GM06990 (cell line): ENCODE results near the gene CDT1.

Experiments
- DNase-seq: peaks from one replicate; pipeline ENCODE4 v3.0.0-alpha.2; 2011; ENCODE audit not compliant: insufficient read length; ENCODE audit errors: extremely low read depth
- H3K27me3 ChIP-seq: replicated peaks from 2 replicates; pipeline ENCODE4 v1.6.0; 2011; ENCODE audit warnings: low read length; ENCODE audit not compliant: control insufficient read depth, insufficient read depth
- H3K36me3 ChIP-seq: 2 replicates; pipeline ENCODE4 v1.5.1; 2011; ENCODE audit warnings: low read length; ENCODE audit not compliant: control insufficient read depth, insufficient read depth
- H3K4me3 ChIP-seq: replicated peaks from 2 replicates; pipeline ENCODE4 v1.5.1; 2011; ENCODE audit warnings: low read depth, mild to moderate bottlenecking, control low read depth, low read length
- TF ChIP-seq, protein P1 (sequence below): IDR thresholded peaks from 2 replicates; pipeline ENCODE4 v1.5.1; 2011; ENCODE audit warnings: low read length, control low read depth, mild to moderate bottlenecking, inconsistent platforms; ENCODE audit not compliant: insufficient read depth, poor library complexity, severe bottlenecking

CDT1 gene

DNA sequence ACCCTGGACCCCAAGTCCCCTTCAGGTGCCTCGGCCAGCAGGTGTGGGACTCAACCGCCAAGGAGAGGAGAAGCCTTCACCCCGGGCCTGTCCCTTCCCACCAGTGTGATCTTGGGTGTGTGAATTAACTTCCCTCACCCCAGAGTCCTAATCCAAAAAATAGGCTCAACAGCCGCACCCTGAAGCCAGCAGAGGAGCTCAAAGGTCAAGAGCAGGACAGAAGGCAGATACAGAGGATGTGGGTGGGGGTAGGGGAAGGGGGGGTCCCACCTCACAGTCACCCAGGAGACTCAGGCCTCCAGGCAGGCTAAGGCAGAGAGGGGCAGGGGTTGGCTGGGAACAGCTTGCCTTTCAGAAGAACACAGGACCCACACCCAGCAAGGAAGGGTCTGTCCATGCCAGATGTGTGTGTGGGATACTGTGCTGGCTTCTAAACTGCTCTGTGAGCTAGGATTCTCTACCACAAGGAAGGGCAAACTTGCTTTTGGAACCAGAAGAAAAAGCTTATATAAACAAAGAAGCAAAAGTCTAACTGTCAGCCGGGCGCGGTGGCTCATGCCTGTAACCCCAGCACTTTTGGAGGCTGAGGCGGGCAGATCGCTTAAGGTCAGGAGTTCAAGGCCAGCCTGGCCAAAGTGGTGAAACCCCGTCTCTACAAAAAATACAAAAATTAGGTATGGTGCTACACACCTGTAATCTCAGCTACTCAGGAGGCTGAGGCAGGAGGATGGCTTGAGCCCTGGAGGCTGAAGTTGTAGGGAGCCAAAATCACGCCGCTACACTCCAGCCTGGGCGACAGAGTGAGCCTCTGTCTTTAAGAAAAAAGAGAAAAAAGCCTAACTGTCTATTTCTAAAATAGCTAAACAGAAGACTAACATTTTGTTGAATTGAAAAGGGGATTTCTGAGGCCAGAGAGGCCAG, 23.2 kb upstream of the CDT1 start:
- peak overlapping the region; percentile 72 for H3K4me3 ChIP-seq
- peaks cover 4% of the 10 kb centered on the region for H3K36me3 ChIP-seq
- no peak for DNase-seq
- H3K27me3 ChIP-seq: no peaks in the 10 kb centered on the region
- TF ChIP-seq, protein P1, sequence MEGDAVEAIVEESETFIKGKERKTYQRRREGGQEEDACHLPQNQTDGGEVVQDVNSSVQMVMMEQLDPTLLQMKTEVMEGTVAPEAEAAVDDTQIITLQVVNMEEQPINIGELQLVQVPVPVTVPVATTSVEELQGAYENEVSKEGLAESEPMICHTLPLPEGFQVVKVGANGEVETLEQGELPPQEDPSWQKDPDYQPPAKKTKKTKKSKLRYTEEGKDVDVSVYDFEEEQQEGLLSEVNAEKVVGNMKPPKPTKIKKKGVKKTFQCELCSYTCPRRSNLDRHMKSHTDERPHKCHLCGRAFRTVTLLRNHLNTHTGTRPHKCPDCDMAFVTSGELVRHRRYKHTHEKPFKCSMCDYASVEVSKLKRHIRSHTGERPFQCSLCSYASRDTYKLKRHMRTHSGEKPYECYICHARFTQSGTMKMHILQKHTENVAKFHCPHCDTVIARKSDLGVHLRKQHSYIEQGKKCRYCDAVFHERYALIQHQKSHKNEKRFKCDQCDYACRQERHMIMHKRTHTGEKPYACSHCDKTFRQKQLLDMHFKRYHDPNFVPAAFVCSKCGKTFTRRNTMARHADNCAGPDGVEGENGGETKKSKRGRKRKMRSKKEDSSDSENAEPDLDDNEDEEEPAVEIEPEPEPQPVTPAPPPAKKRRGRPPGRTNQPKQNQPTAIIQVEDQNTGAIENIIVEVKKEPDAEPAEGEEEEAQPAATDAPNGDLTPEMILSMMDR: no peak

- H3K27me3 ChIP-seq: no peaks in the 10 kb centered on the region
- TF ChIP-seq, protein P1: no peak
- H3K36me3 ChIP-seq: peaks cover 3% of the 10 kb centered on the region
- H3K4me3 ChIP-seq: peak overlapping the region; percentile 72
- peak; percentile 76 for DNase-seq
Measured at GRCh38 chr16:88781140-88782077, 22.2 kb upstream of the CDT1 start.

GRCh38 chr16:88782454-88783390, 20.9 kb upstream of the CDT1 start:
- TF ChIP-seq, protein P1: no peak
- DNase-seq: peak; percentile 62
- peak overlapping the region; percentile 72 for H3K4me3 ChIP-seq
- no peaks in the 10 kb centered on the region; the same call in none of the 2 replicates for H3K36me3 ChIP-seq
- no peaks in the 10 kb centered on the region for H3K27me3 ChIP-seq

GRCh38 chr16:88783391-88784073, 20.1 kb upstream of the CDT1 start:
- TF ChIP-seq, protein P1: no peak
- Histone ChIP-seq H3K36me3 (no peaks in the 10 kb centered on the region; the same call in 1 of the 2 replicates), H3K27me3 (no peaks in the 10 kb centered on the region), H3K4me3 (peak overlapping the region; percentile 72)
- no peak for DNase-seq
